ENCODE data around the gene ZNRD2. TPM values are rescaled to one million over a fixed set of nuclear protein-coding genes. Genes with fewer than 3 reads are reported as not detected.

Gene ZNRD2
- total RNA-seq, 4 donors from 2014 or later: 33.2 to 48.0 (median 40.0) TPM

GRCh38 chr11:65571420-65571819 lies 1.1 kb downstream of the ZNRD2 start:
- no peak for DNase-seq
- H3K9me3 ChIP-seq: no peaks in the 10 kb centered on the region

GRCh38 chr11:65571940-65572339 lies 1.7 kb downstream of the ZNRD2 start:
- DNase-seq: no peak
- TF ChIP-seq CTCF (IDR thresholded peaks at IDR 0.05) (peak in 3 of 6 experiments; percentile 16 to 38 (median 32)), POLR2A (IDR thresholded peaks at IDR 0.05) (no peak)
- 8 to 27% methylated on average over 2 to 7 of the region's 11 CpGs for WGBS, 2 donors
- H3K27ac ChIP-seq: peak overlapping the region; percentile 96 to 99 (median 98)
- intact Hi-C loops (cut with DNase I): loop anchor here (5.0 kb wide), 1 partner anchor 35 kb away; no protein-coding TSS in a partner anchor
- peaks cover 0 to 15% (median 0%) of the 10 kb centered on the region in 3 donors for H3K36me3 ChIP-seq
- H3K4me1 ChIP-seq: peaks cover 45 to 86% (median 59%) of the 10 kb centered on the region in 3 donors
- peak overlapping the region; percentile 80 to 92 (median 84) for H3K4me3 ChIP-seq
- no peaks in the 10 kb centered on the region for H3K27me3 ChIP-seq
- H3K9me3 ChIP-seq: no peaks in the 10 kb centered on the region

More at GRCh38 chr11:65571420-65571819, 1.1 kb downstream of the ZNRD2 start:
- intact Hi-C loops (cut with DNase I): loop anchor here (5.0 kb wide), 1 partner anchor 34 kb away; no protein-coding TSS in a partner anchor
- Histone ChIP-seq H3K36me3 (peaks cover 0 to 20% (median 0%) of the 10 kb centered on the region in 3 donors), H3K27ac (peak overlapping the region; percentile 96 to 99 (median 98)), H3K4me1 (peaks cover 48 to 86% (median 53%) of the 10 kb centered on the region in 3 donors), H3K4me3 (peak overlapping the region in 3 of 4 donors; percentile 80 to 92 (median 87)), H3K27me3 (no peaks in the 10 kb centered on the region)
- WGBS, 2 donors: 72% methylated on average over 5 of the region's 9 CpGs; no CpG with 5 or more reads in 1 of the 2 donors
- TF ChIP-seq POLR2A (IDR thresholded peaks at IDR 0.05) (no peak), CTCF (IDR thresholded peaks at IDR 0.05) (no peak)

- intact Hi-C loops (cut with DNase I): loop anchor here (5.0 kb wide), 1 partner anchor 35 kb away; no protein-coding TSS in a partner anchor
- no peak for TF ChIP-seq CTCF (IDR thresholded peaks at IDR 0.05)
- TF ChIP-seq POLR2A (IDR thresholded peaks at IDR 0.05): peak in 3 of 4 donors; percentile 39 to 72 (median 68)
- H3K27ac ChIP-seq: peak within 1 kb of the TSS; percentile 96 to 99 (median 98)
- peak within 1 kb of the TSS; percentile 80 to 92 (median 84) for H3K4me3 ChIP-seq
- peak; percentile 62 for DNase-seq
- H3K4me1 ChIP-seq: peaks cover 50 to 86% (median 64%) of the 10 kb centered on the region in 3 donors
- peaks cover 0 to 13% (median 0%) of the 10 kb centered on the region in 3 donors for H3K36me3 ChIP-seq
- 0 to 3% methylated on average over 7 to 9 of the region's 86 CpGs for WGBS, 2 donors
- H3K27me3 ChIP-seq: no peaks in the 10 kb centered on the region
- no peaks in the 10 kb centered on the region for H3K9me3 ChIP-seq
Measured at GRCh38 chr11:65572356-65573051, 2.2 kb downstream of the ZNRD2 start, which contains the start of gene FAM89B. TSS of gene FAM89B (plus strand) at chr11:65572538. CDS start at chr11:65572670, 132 bp downstream.

GRCh38 chr11:65573391-65574079 lies 3.3 kb downstream of the ZNRD2 start:
- Histone ChIP-seq H3K27me3 (no peaks in the 10 kb centered on the region), H3K27ac (peak overlapping the region; percentile 96 to 99 (median 98)), H3K9me3 (no peaks in the 10 kb centered on the region), H3K4me1 (peaks cover 52 to 86% (median 71%) of the 10 kb centered on the region in 3 donors), H3K4me3 (peak overlapping the region; percentile 80 to 92 (median 84)), H3K36me3 (peaks cover 0 to 11% (median 0%) of the 10 kb centered on the region in 3 donors)
- intact Hi-C loops (cut with DNase I): loop anchor here (5.0 kb wide), 1 partner anchor 36 kb away; no protein-coding TSS in a partner anchor
- no peak for DNase-seq
- 0 to 14% methylated on average over 1 to 19 of the region's 22 CpGs for WGBS, 2 donors
- TF ChIP-seq POLR2A (IDR thresholded peaks at IDR 0.05) (no peak), CTCF (IDR thresholded peaks at IDR 0.05) (no peak)
